K562 (cell line): ENCODE data around the gene TMEM120A. TPM values are rescaled to one million over a fixed set of nuclear protein-coding genes. Genes with fewer than 3 reads are reported as not detected.

ENCODE experiments used
- ATAC-seq: fragments of 200-7000 bp; cut with Tn5 transposase; 3 replicates; pipeline ENCODE4 v1.9.1; 2020; ENCODE audit warnings: moderate library complexity
- BruUV-seq: library from RNA; stranded (reverse); fragments of 400-500 nt; replicated peaks from 2 replicates; lab custom pipeline; 2021; lab: Mats Ljungman, UMichigan
- CTCF ChIA-PET: fragments of 300-600 bp; formaldehyde crosslinking; extraction: SDS; loops from one replicate; lab custom pipeline; 2021; ENCODE audit warnings: low intra/inter-chr PET ratio; lab: Yijun Ruan, JAX
- POLR2A ChIA-PET: fragments of 300-600, 350-650 bp; sonication (Branson Sonifier 250); formaldehyde crosslinking; extraction: SDS; loops from one replicate; lab custom pipeline; 2021; ENCODE audit warnings: antibody characterized with exemption, inconsistent platforms; lab: Yijun Ruan, JAX
- DNase-seq, 4 experiments: peaks; one replicate each; pipeline versions ENCODE4 v3.0.0 to v3.0.0-alpha.2; 2011 to 2018; ENCODE audit warnings: low spot score in 3 of 4, mixed read lengths in 3 of 4; ENCODE audit errors: extremely low read depth in 1 of 4
- FAIRE-seq: peaks from 2 replicates; lab custom pipeline; 2011; peaks lifted over from hg19 to GRCh38; lab: Jason Lieb, UNC
- H2AFZ ChIP-seq: 2 replicates; pipeline ENCODE4 v1.6.0; 2011; ENCODE audit warnings: low read depth, low read length, control low read depth, inconsistent platforms
- H3K27ac ChIP-seq: fragments of 200-600 bp; 3 replicates; pipeline ENCODE4 v1.8.0; 2011; ENCODE audit warnings: low read depth, mild to moderate bottlenecking, control low read depth, inconsistent platforms, low read length, moderate library complexity, mixed read lengths; ENCODE audit errors: extremely low read depth
- H3K27me3 ChIP-seq, 2 experiments: fragments of 300-600 bp in 1 of 2; 2 replicates in 1 of 2; 3 replicates in 1 of 2; pipeline versions ENCODE4 v1.6.0 to v1.8.0; 2011; ENCODE audit warnings: inconsistent platforms in 2 of 2, low read length in 2 of 2, mild to moderate bottlenecking in 1 of 2, mixed read lengths in 1 of 2, moderate library complexity in 1 of 2; ENCODE audit not compliant: control insufficient read depth in 2 of 2, insufficient read depth in 2 of 2
- H3K36me3 ChIP-seq: fragments of 300-600 bp; 3 replicates; pipeline ENCODE4 v1.8.0; 2011; ENCODE audit warnings: mild to moderate bottlenecking, low read length, inconsistent platforms; ENCODE audit not compliant: control insufficient read depth, insufficient read depth
- H3K4me1 ChIP-seq, 2 experiments: fragments of 200-600 bp in 1 of 2; replicated peaks in 1 of 2; 2 replicates in 1 of 2; 3 replicates in 1 of 2; pipeline versions ENCODE4 v1.5.1 to v1.8.0; 2011; ENCODE audit warnings: inconsistent platforms in 2 of 2, low read length in 2 of 2, mild to moderate bottlenecking in 1 of 2, mixed read lengths in 1 of 2, moderate library complexity in 1 of 2; ENCODE audit not compliant: control insufficient read depth in 2 of 2, insufficient read depth in 2 of 2
- H3K4me2 ChIP-seq: 2 replicates; pipeline ENCODE4 v1.6.1; 2011; ENCODE audit warnings: low read length, control low read depth, inconsistent platforms, mixed read lengths; ENCODE audit not compliant: insufficient read depth
- H3K4me3 ChIP-seq: fragments of 200-600 bp; sonication (generic), shearing (Covaris generic); 2 replicates; pipeline ENCODE4 v1.5.1; 2016; ENCODE audit warnings: control low read depth, inconsistent platforms
- H3K79me2 ChIP-seq: fragments of 200-600 bp; 3 replicates; pipeline ENCODE4 v1.8.0; 2011; ENCODE audit warnings: low read length, inconsistent platforms; ENCODE audit not compliant: control insufficient read depth, insufficient read depth
- H3K9ac ChIP-seq, 2 experiments: 2 replicates each; pipeline versions ENCODE4 v1.6.0 to v1.6.1; 2011; ENCODE audit warnings: low read depth in 2 of 2, low read length in 2 of 2, control low read depth in 1 of 2, inconsistent platforms in 1 of 2, mild to moderate bottlenecking in 1 of 2, mixed read lengths in 1 of 2; ENCODE audit not compliant: insufficient read depth in 1 of 2
- H3K9me1 ChIP-seq: one replicate; pipeline ENCODE4 v1.6.0; 2011; ENCODE audit warnings: inconsistent platforms, mild to moderate bottlenecking, low read length, moderate library complexity; ENCODE audit not compliant: control insufficient read depth, insufficient read depth
- H3K9me3 ChIP-seq: replicated peaks from 2 replicates; pipeline ENCODE4 v1.5.1; 2011; ENCODE audit warnings: low read depth, low read length, inconsistent platforms; ENCODE audit not compliant: control insufficient read depth, insufficient read depth
- H4K20me1 ChIP-seq: replicated peaks from 2 replicates; pipeline ENCODE4 v1.6.1; 2011; ENCODE audit warnings: low read length, inconsistent platforms, mixed read lengths; ENCODE audit not compliant: control insufficient read depth, insufficient read depth
- CTCFL ChIP-seq: IDR thresholded peaks from 2 replicates; pipeline ENCODE4 v1.6.1; 2011; ENCODE audit warnings: borderline replicate concordance, low read depth, mild to moderate bottlenecking, moderate library complexity, low read length; ENCODE audit not compliant: insufficient read depth, poor library complexity, severe bottlenecking
- TRIM25 ChIP-seq: fragments of 450-650 bp; IDR thresholded peaks from 2 replicates; pipeline ENCODE4 v1.7.0; 2016; ENCODE audit warnings: borderline replicate concordance
- WGBS: fragments of 100-300 bp; shearing (Covaris generic); methylation state at CpG from one replicate; pipeline ENCODE4 v1.1.6; 2016; ENCODE audit warnings: low coverage, mixed read lengths; ENCODE audit not compliant: insufficient coverage; ENCODE audit errors: missing lambda C conversion rate; 5-methylcytosine and 5-hydroxymethylcytosine counted together
- in situ Hi-C: fragments of 300-500 bp; cut with MboI; formaldehyde crosslinking; loops from 4 replicates; pipeline ENCODE4 v1.15.0; 2018; ENCODE audit warnings: inconsistent platforms, mixed read lengths
- intact Hi-C: fragments of 100-400 bp; cut with micrococcal nuclease; formaldehyde crosslinking; loops from 2 replicates; pipeline ENCODE4 v1.14.2; 2022
- polyA plus RNA-seq, 8 experiments: library from polyadenylated mRNA; depleted of rRNA in 4 of 8; stranded (reverse) in 5 of 8; unstranded in 3 of 8; fragments of >200 nt; fragmentation: Nextera tagmentation in 2 of 8; fragmentation: Illumina TruSeq in 1 of 8; extraction: Ambion mirVana in 2 of 8; extraction: Trizol in 1 of 8; gene quantifications; 2 replicates each; pipeline versions ENCODE4 v1.2.1 to v1.2.3, GENCODE V29; 2011 to 2014; ENCODE audit warnings: inconsistent platforms in 1 of 8, missing spikeins in 1 of 8
- total RNA-seq, 7 experiments: library from RNA; depleted of rRNA in 6 of 7; stranded (reverse); fragments of >200 nt in 6 of 7; fragmentation: Illumina TruSeq in 2 of 7; extraction: Trizol in 2 of 7; gene quantifications; 2 replicates each; pipeline versions ENCODE4 v1.2.1 to v1.2.3, GENCODE V29; 2011 to 2021; ENCODE audit warnings: low replicate concordance in 1 of 7

TMEM120A gene
- total and polyA plus RNA-seq, 9 of the 15 experiments (the other 6 are each of a cell fraction or from before 2014, with no cell fraction given) = 2.3 to 90.2 (median 22.9) TPM

- 77% methylated on average over 9 of the region's 9 CpGs for WGBS
- H3K4me2 ChIP-seq = no peak overlapping the region
- peaks cover 26% of the 10 kb centered on the region; the same call in 1 of the 3 replicates for H3K36me3 ChIP-seq
- no peak overlapping the region for H3K4me3 ChIP-seq
- FAIRE-seq (no peak), DNase-seq (no peak), ATAC-seq (no peak)
- no TSS peak for BruUV-seq
- H3K4me1 ChIP-seq = peaks cover 32 to 73% of the 10 kb centered on the region in 2 experiments
- H3K9me3 ChIP-seq = no peaks in the 10 kb centered on the region
- H3K27ac ChIP-seq = no peak overlapping the region
- no peak overlapping the region for H3K9ac ChIP-seq
- H2AFZ ChIP-seq = no peak overlapping the region
- TF ChIP-seq CTCFL (no peak), TRIM25 (0 out of 2 replicates have a peak, but pooled peaks have one; percentile 2)
- POLR2A ChIA-PET = interaction anchor here (0.5 to 2.1 kb wide), 7 partner anchors 9 to 106 kb away, joined by 3 to 8 read pairs (median 4); no protein-coding TSS in a partner anchor
- in situ Hi-C loops (no loop called here), intact Hi-C loops (no loop called here)
- peaks cover 2% of the 10 kb centered on the region; the same call in 1 of the 3 replicates for H3K79me2 ChIP-seq
- CTCF ChIA-PET = interaction anchor here (0.6 kb wide), 1 partner anchor 72 kb away, joined by 3 read pairs; no protein-coding TSS in a partner anchor
- H3K9me1 ChIP-seq = no peaks in the 10 kb centered on the region
- no peaks in the 10 kb centered on the region for H3K27me3 ChIP-seq
- peaks cover 5% of the 10 kb centered on the region; the same call in 1 of the 2 replicates for H4K20me1 ChIP-seq
These were observed 2.8 kb downstream of the TMEM120A start for GRCh38 chr7:75991531-75992082.
